Glomerular visceral epithelial cell (primary cell): Measurements from ENCODE around the gene RGS7.

Source experiments
- DNase-seq: peaks from one replicate; pipeline ENCODE4 v3.0.0-alpha.2; 2016; ENCODE audit errors: extremely low spot score

RGS7 gene

DNA sequence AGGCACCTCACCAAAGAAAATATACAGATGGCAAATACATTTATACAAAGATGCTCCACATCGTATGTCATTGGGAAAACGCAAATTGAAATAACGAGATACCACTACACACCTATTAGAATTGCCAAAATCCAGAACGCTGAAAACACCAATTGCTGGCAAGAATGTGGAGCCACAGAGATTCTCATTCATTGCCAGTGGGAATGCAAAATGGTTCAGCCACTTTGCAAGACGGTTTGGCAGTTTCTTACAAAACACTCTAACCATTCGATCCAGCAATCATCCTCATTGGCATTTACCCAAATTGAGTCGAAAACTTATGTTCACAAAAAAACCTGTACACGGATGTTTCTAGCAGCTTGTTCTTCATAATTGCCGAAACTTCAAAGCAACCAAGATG, 521.7 kb downstream of the RGS7 start:
- DNase-seq = no peak

DNA sequence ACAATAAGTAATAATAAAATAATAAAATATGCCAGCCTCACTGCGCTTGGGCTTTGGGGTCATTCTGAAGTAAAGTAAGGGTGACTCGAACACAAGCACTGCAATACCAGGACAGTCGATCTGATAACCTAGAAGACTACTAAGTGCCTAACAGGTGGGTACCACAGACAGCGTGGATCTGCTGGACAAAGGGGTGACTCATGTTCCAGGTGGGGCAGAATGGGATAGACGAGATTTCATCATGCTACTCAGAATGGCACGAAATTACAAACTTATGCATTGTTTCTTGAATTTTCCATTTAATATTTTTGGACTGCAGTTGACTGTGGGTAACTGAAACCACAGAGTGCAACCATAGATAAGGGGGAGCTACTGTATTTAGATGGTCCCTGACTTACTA, 523.9 kb downstream of the RGS7 start:
- no peak for DNase-seq

DNA sequence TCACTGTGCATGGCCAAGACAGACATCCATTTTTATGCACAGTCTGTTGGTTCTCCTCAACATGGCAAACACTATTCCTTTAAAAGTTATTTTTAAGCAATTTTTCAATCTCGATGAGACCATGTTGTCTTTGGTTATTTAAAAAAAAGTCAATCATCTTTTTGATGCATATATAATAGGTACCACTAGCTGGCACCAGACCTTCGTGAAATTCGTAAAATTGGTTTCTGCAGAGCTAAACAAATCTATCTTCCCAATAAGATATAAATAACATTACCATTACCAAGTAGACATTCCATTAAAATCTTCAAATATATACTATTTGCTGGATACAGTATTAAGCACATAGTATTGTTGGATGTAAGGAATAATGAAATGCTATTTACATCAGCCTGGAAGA, 525.1 kb downstream of the RGS7 start:
- DNase-seq = no peak

DNA sequence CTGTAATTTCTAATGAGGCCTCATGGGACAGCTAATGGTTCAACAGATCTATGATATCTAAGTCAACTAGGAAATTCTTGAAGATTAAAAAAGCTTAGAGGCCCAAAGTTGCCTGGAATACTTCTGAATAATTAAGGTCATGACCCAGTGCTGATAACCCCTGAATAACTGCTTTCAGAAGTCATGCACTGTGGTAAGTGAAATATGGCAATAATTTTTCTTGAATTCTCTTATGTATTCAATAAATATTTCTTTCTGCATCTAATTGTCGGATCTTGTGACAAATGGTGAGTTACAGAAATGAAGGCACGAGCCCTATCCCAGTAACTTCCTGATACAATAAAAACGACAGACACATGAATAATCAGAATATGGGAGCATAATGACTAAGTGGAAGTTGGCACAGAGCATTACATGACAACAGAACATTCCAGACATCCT, 525.8 kb downstream of the RGS7 start:
- no peak for DNase-seq

GRCh38 chr1:240829487-240829886, 527.5 kb downstream of the RGS7 start:
- no peak for DNase-seq

DNA sequence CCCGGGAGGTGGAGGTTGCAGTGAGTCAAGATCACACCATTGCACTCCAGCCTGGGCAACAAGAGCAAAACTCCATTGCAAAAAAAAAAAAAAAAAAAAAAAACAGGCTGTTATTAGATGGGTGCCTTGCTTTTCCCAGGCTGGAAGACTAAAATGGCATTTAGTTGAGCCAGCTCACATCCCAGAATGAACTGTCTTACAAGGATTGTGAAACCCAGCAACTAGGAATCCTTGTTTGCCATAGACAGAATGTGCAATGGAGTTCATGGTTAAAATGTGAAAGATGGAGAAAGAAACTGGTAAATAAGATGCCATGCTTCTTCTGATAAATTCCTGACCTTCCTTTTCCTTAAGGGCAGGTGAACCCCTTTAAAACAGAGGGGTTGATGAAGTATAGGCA, 529.2 kb downstream of the RGS7 start:
- no peak for DNase-seq

- no peak for DNase-seq
Observed at GRCh38 chr1:240824238-240824637, 532.8 kb downstream of the RGS7 start.

DNA sequence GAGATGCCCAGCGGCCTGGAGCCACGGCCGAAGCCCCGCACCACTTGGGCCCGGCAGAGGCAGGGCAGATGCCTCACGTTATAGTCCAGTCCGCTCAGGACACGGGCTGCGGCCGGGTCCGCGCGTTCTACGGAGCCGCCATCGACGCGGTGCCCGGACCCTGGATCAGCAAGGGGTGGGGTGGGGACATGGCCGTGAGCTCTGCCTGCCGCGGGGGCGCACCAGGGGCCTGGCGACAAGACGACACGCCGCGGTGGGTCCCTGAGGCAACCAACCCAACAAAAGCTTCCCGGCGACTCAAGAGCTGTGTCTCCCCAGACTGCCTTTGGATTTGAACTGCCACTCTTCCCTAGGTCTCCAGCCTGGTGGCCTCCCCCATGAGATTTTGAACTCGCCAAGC, 533.6 kb downstream of the RGS7 start:
- DNase-seq = no peak

- DNase-seq = no peak
Observed at GRCh38 chr1:240821925-240822324, 535.1 kb downstream of the RGS7 start.

GRCh38 chr1:240820816-240821215, 536.2 kb downstream of the RGS7 start:
- no peak for DNase-seq

DNA sequence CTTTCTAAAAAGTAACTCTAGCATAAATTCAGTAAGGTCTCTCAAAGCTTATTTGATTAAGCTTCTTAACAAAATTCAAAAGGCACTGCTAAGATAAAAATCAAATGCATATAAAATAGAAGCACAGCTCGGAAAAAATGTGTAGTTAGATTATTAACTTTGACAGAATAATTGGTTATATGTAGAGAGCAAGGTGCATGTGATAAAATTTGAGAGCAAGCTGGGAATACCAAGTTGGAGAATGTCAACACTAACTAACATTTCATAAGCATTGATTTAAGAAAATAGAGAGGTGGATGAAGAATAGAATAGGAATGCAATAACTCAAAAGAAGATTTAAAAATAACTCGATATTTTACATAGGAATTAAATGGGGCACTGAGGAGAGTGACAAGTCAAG, 540.5 kb downstream of the RGS7 start:
- no peak for DNase-seq

- no peak for DNase-seq
Observed at GRCh38 chr1:240813720-240814119, 543.3 kb downstream of the RGS7 start.

DNA sequence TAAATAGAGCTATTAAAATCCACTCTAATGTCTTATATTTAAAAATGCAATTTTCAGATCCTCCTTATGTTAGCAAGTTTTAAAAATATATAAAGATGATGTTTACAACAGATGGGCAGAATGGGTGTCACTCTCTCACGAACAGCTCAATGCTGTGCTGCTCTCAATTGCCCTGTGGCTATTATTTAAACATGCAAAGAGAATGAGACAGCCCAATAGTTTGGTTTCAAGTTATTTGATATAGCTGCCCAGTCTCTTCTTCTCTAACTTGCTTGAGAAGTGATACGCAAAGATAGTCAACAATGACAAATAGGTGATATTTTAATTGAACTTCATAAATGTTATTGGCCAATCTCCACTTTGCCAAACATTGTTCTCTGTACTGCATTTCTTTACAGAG, 545.7 kb downstream of the RGS7 start:
- DNase-seq = no peak

GRCh38 chr1:240808381-240808780, 548.6 kb downstream of the RGS7 start:
- no peak for DNase-seq

- peak; percentile 3 for DNase-seq
Observed at GRCh38 chr1:240806200-240806745, 550.7 kb downstream of the RGS7 start.

- no peak for DNase-seq
Observed at GRCh38 chr1:240804475-240804874, 552.5 kb downstream of the RGS7 start.

DNA sequence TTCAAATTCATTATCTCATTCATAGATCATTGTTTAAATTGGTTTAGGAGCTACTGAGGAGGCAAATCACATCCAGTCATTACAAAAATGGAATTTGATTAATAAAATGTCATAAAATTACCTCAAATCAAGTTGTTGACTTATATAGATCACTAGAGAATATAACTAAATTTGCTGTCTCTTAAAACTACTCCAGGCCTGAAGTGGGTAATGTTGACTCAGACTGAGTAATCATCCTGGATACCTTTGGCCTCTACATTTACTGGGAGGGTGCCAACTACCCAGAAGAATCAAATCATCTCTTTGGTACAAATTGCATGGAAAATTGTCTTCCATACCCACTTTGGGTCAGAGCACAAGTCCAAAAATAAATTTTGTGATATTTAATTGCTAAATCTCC, 553.9 kb downstream of the RGS7 start:
- DNase-seq = peak; percentile 57

GRCh38 chr1:240802271-240802670, 554.7 kb downstream of the RGS7 start:
- no peak for DNase-seq

DNA sequence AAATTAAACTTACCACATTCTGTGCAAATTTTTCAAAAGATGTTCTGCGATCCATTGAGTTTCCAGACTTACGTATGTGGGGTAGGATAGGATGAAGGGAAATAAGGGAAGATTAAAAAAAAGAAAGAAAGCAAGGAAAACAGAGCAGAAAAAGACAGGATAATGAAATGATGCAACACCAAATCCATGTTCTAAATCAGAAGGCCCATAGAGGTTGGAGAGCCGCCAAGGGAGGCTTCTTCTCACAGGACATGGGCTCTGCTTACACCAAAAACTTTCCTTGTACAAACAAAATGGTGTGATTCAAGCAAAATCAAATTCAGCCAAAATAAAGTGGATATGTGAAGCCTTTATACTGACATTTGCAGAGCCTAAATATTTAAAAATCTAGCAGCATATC, 555.6 kb downstream of the RGS7 start:
- no peak for DNase-seq

GRCh38 chr1:240800291-240800690, 556.7 kb downstream of the RGS7 start:
- no peak for DNase-seq

DNA sequence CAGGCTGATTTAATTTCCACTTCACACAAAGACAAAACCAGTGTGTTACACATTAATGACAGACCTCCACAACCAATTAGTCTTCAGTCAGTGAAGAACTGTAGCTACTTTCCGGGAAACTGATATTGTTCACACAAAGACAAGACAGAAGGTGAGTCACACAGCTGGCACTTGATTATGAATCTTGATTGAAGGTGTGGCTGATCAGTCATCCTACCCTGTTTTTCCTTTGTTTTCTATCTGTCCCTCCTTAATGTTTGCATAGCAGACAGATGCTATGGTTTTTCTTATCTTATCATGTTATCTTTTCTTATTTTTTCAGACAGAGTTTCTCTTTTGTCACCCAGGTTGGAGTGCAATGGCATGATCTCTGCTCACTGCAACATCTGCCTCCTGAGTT, 560.0 kb downstream of the RGS7 start:
- DNase-seq = peak; percentile 31

- no peak for DNase-seq
Observed at GRCh38 chr1:240794046-240794843, 562.8 kb downstream of the RGS7 start.

DNA sequence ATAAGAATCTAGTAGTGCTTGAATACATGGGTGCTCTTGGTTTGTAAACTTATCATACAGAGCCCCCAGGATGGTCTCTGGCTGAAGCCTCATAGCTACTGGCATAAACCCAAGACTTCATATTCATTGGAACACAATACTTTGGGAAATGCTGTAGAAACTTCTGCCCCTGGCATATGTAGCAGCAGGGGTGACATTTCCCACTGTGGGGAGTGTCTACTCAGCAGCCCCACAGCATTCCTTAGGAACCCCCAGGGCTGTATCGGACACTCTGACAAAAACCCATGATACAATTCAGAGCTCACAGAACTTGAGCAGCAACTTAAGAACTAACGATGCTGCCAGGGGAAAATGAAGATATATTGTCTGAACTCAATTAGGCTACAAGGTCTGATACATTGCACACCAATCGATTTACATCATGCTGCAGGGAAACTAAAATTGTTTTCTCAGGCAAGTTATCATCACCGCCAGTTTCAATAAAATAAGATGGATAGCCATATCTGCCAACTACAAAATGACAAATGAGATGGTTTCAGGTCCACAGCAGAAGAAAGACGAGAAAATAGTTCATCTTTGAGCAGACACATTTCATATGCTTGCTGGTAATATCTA, 564.0 kb downstream of the RGS7 start:
- DNase-seq = no peak
